RWPE2 (cell line): ENCODE measurements around the gene CDH4.

Experiments used
- ATAC-seq: fragments of 200-7000 bp; cut with Tn5 transposase; 3 replicates; pipeline ENCODE4 v1.9.1; 2021; ENCODE audit warnings: low read depth
- DNase-seq: peaks from one replicate; pipeline ENCODE4 v3.0.0-alpha.2; 2020; ENCODE audit warnings: low spot score
- H3K27ac ChIP-seq: fragments of 450-650 bp; 2 replicates; pipeline ENCODE4 v1.5.1; 2017; ENCODE audit warnings: mild to moderate bottlenecking; ENCODE audit not compliant: poor library complexity, severe bottlenecking
- H3K27me3 ChIP-seq: fragments of 250-450 bp; sonication (Bioruptor Pico); 2 replicates; pipeline ENCODE4 v1.5.1; 2021; ENCODE audit warnings: mild to moderate bottlenecking, moderate library complexity; ENCODE audit not compliant: insufficient read depth, poor library complexity, severe bottlenecking
- H3K36me3 ChIP-seq: fragments of 250-450 bp; sonication (Bioruptor Pico); 2 replicates; pipeline ENCODE4 v1.5.1; 2020; ENCODE audit warnings: low read depth, mild to moderate bottlenecking, moderate library complexity
- H3K4me1 ChIP-seq: fragments of 250-450 bp; sonication (Bioruptor Pico); 2 replicates; pipeline ENCODE4 v1.5.1; 2021; ENCODE audit warnings: mild to moderate bottlenecking, moderate library complexity; ENCODE audit not compliant: insufficient read depth, poor library complexity, severe bottlenecking
- H3K4me3 ChIP-seq: fragments of 250-450 bp; sonication (Bioruptor Pico); 2 replicates; pipeline ENCODE4 v1.5.1; 2021; ENCODE audit warnings: mild to moderate bottlenecking, moderate library complexity; ENCODE audit not compliant: severe bottlenecking
- H3K9me3 ChIP-seq: fragments of 250-450 bp; sonication (Bioruptor Pico); 2 replicates; pipeline ENCODE4 v1.5.1; 2021; ENCODE audit warnings: mild to moderate bottlenecking, moderate library complexity; ENCODE audit not compliant: severe bottlenecking
- TF ChIP-seq, protein P1 (sequence below): fragments of 450-650 bp; IDR thresholded peaks from one replicate; pipeline ENCODE4 v1.5.1; 2017; ENCODE audit warnings: mild to moderate bottlenecking, moderate library complexity; ENCODE audit not compliant: poor library complexity, severe bottlenecking

Gene CDH4

GRCh38 chr20:61251529-61252393 lies at the start of gene CDH4:
CDH4 (plus strand) TSS chr20:61252261.
- Histone ChIP-seq H3K27me3 (peaks cover 9% of the 10 kb centered on the region), H3K36me3 (peaks cover 27% of the 10 kb centered on the region), H3K9me3 (no peaks in the 10 kb centered on the region), H3K27ac (peak within 1 kb of the TSS; percentile 94), H3K4me1 (peaks cover 21% of the 10 kb centered on the region), H3K4me3 (peak within 1 kb of the TSS; percentile 76)
- DNase-seq (peak; percentile 85), ATAC-seq (peak; percentile 58)
- TF ChIP-seq, protein P1, sequence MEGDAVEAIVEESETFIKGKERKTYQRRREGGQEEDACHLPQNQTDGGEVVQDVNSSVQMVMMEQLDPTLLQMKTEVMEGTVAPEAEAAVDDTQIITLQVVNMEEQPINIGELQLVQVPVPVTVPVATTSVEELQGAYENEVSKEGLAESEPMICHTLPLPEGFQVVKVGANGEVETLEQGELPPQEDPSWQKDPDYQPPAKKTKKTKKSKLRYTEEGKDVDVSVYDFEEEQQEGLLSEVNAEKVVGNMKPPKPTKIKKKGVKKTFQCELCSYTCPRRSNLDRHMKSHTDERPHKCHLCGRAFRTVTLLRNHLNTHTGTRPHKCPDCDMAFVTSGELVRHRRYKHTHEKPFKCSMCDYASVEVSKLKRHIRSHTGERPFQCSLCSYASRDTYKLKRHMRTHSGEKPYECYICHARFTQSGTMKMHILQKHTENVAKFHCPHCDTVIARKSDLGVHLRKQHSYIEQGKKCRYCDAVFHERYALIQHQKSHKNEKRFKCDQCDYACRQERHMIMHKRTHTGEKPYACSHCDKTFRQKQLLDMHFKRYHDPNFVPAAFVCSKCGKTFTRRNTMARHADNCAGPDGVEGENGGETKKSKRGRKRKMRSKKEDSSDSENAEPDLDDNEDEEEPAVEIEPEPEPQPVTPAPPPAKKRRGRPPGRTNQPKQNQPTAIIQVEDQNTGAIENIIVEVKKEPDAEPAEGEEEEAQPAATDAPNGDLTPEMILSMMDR: no peak

- H3K4me1 ChIP-seq: no peaks in the 10 kb centered on the region
- peaks cover 4% of the 10 kb centered on the region for H3K27me3 ChIP-seq
- no peak for ATAC-seq
Measured at GRCh38 chr20:61203320-61203719, 48.7 kb upstream of the CDH4 start.

GRCh38 chr20:61204206-61204605 lies 47.9 kb upstream of the CDH4 start:
- no peak for ATAC-seq

More at GRCh38 chr20:61203320-61203719, 48.7 kb upstream of the CDH4 start:
- Histone ChIP-seq H3K9me3 (no peaks in the 10 kb centered on the region), H3K27ac (no peak overlapping the region), H3K4me3 (no peak overlapping the region), H3K36me3 (no peaks in the 10 kb centered on the region)
- TF ChIP-seq, protein P1: no peak
- no peak for DNase-seq

GRCh38 chr20:61205769-61206168 lies 46.3 kb upstream of the CDH4 start:
- H3K9me3 ChIP-seq: no peaks in the 10 kb centered on the region
- H3K27me3 ChIP-seq: peaks cover 4% of the 10 kb centered on the region
- H3K4me3 ChIP-seq: no peak overlapping the region
- ATAC-seq (peak; percentile 78), DNase-seq (no peak)
- no peak overlapping the region for H3K27ac ChIP-seq
- TF ChIP-seq, protein P1: peak; percentile 17
- H3K36me3 ChIP-seq: no peaks in the 10 kb centered on the region
- no peaks in the 10 kb centered on the region for H3K4me1 ChIP-seq

More at GRCh38 chr20:61204206-61204605, 47.9 kb upstream of the CDH4 start:
- Histone ChIP-seq H3K27me3 (peaks cover 4% of the 10 kb centered on the region), H3K4me3 (no peak overlapping the region), H3K4me1 (no peaks in the 10 kb centered on the region), H3K36me3 (no peaks in the 10 kb centered on the region), H3K27ac (no peak overlapping the region), H3K9me3 (no peaks in the 10 kb centered on the region)
- no peak for DNase-seq
- TF ChIP-seq, protein P1: no peak

DNA sequence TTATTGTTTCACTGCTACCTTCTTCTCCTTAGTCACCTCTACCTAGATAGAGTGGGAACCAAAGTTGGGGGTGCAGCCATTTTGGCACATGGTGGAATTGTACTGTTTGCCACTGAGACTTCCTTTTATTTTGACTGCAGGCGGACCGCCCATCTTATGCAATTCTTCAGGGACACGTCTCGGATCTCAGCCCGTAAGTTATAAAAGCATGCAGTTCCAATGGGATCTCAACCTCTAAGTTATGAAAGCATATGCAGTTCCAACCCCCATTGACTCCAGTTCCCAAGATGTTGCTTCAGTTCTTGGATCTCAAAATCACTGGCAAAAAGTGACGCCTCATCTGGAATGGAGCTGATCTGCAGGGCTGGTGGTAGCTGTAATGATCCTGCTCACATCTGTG lies 41.2 kb upstream of the CDH4 start:
- H3K27me3 ChIP-seq: peaks cover 29% of the 10 kb centered on the region
- TF ChIP-seq, protein P1: no peak
- ATAC-seq: no peak

More for the DNA sequence above, 41.2 kb upstream of the CDH4 start:
- Histone ChIP-seq H3K36me3 (no peaks in the 10 kb centered on the region), H3K4me1 (no peaks in the 10 kb centered on the region), H3K27ac (no peak overlapping the region), H3K9me3 (no peaks in the 10 kb centered on the region), H3K4me3 (no peak overlapping the region)
- no peak for DNase-seq
